HepG2 (cell line): Measurements from ENCODE around the gene SLC43A1. TPM values are rescaled to one million over a fixed set of nuclear protein-coding genes. Genes with fewer than 3 reads are reported as not detected.

ENCODE experiments used
- CENPT ChIP-seq: sonication (generic); formaldehyde crosslinking; IDR thresholded peaks from 2 replicates; pipeline ENCODE4 v1.8.0; 2022; ENCODE audit warnings: low read depth, mild to moderate bottlenecking, moderate library complexity, missing genetic modification reagents
- CENPX ChIP-seq: sonication (generic); formaldehyde crosslinking; IDR thresholded peaks from 2 replicates; pipeline ENCODE4 v1.9.0; 2021; ENCODE audit warnings: mild to moderate bottlenecking, missing genetic modification reagents, moderate library complexity
- EEA1 ChIP-seq: sonication (generic); formaldehyde crosslinking; IDR thresholded peaks from 2 replicates; pipeline ENCODE4 v1.5.1; 2020; ENCODE audit warnings: mild to moderate bottlenecking, missing genetic modification reagents, borderline replicate concordance
- HNRNPL ChIP-seq: fragments of 200-400 bp; formaldehyde crosslinking; IDR thresholded peaks from 2 replicates; pipeline ENCODE4 v1.6.1; 2017; ENCODE audit warnings: mild to moderate bottlenecking, low read depth, low read length
- NPAS2 ChIP-seq: sonication (generic); formaldehyde crosslinking; IDR thresholded peaks from 2 replicates; pipeline ENCODE4 v1.8.0; 2022; ENCODE audit warnings: mild to moderate bottlenecking, missing genetic modification reagents, borderline replicate concordance
- PAF1 ChIP-seq: IDR thresholded peaks from 2 replicates; pipeline ENCODE4 v1.6.1; 2016; ENCODE audit warnings: missing genetic modification reagents, missing compliant biosample characterization
- PHF21A ChIP-seq: sonication (generic); formaldehyde crosslinking; IDR thresholded peaks from 2 replicates; pipeline ENCODE4 v1.5.0; 2020; ENCODE audit warnings: mild to moderate bottlenecking, missing genetic modification reagents
- SAFB2 ChIP-seq: sonication (generic); formaldehyde crosslinking; IDR thresholded peaks from 2 replicates; pipeline ENCODE4 v1.5.1; 2020; ENCODE audit warnings: missing genetic modification reagents, low read depth, mild to moderate bottlenecking, borderline replicate concordance
- TBX2 ChIP-seq: sonication (generic); formaldehyde crosslinking; IDR thresholded peaks from 2 replicates; pipeline ENCODE4 v1.5.0; 2020; ENCODE audit warnings: missing genetic modification reagents, mild to moderate bottlenecking, borderline replicate concordance
- YEATS2 ChIP-seq: sonication (generic); formaldehyde crosslinking; IDR thresholded peaks from 2 replicates; pipeline ENCODE4 v1.4.0; 2020; ENCODE audit warnings: missing genetic modification reagents, borderline replicate concordance
- ZFP82 ChIP-seq: sonication (generic); formaldehyde crosslinking; IDR thresholded peaks from 2 replicates; pipeline ENCODE4 v1.5.1; 2020; ENCODE audit warnings: mild to moderate bottlenecking, missing genetic modification reagents, borderline replicate concordance
- ZNF432 ChIP-seq: sonication (generic); formaldehyde crosslinking; IDR thresholded peaks from 2 replicates; pipeline ENCODE4 v1.5.0; 2020; ENCODE audit warnings: missing genetic modification reagents, mild to moderate bottlenecking, borderline replicate concordance
- ZNF605 ChIP-seq: sonication (generic); formaldehyde crosslinking; IDR thresholded peaks from 2 replicates; pipeline ENCODE4 v1.8.0; 2022; ENCODE audit warnings: mild to moderate bottlenecking, missing genetic modification reagents
- polyA plus RNA-seq, 8 experiments: library from polyadenylated mRNA; depleted of rRNA in 3 of 8; stranded (reverse) in 7 of 8; unstranded in 1 of 8; fragments of >200 nt; fragmentation: Illumina TruSeq in 4 of 8; extraction: Trizol in 4 of 8; gene quantifications; 2 replicates each; pipeline versions ENCODE4 v1.2.1 to v1.2.3, GENCODE V29; 2011 to 2016; ENCODE audit warnings: low read depth in 4 of 8, missing spikeins in 1 of 8, mixed read lengths in 1 of 8; ENCODE audit not compliant: insufficient read depth in 1 of 8
- total RNA-seq, 5 experiments: library from RNA; depleted of rRNA; stranded (reverse); fragments of >200 nt; fragmentation: Illumina TruSeq; extraction: Trizol; gene quantifications; 2 replicates each; pipeline ENCODE4 v1.2.3, GENCODE V29; 2016; ENCODE audit warnings: low read depth in 1 of 5
- TF ChIP-seq, protein P1 (sequence below), 2 experiments: fragments of 450-650 bp in 1 of 2; sonication (generic) in 1 of 2; formaldehyde crosslinking in 1 of 2; IDR thresholded peaks; 2 replicates each; pipeline versions ENCODE4 v1.6.1 to v1.8.0; 2016 to 2022; ENCODE audit warnings: antibody characterized with exemption in 1 of 2, mild to moderate bottlenecking in 1 of 2, missing genetic modification reagents in 1 of 2
- TF ChIP-seq, protein P2 (sequence below): fragments of 450-650 bp; IDR thresholded peaks from 2 replicates; pipeline ENCODE4 v1.6.1; 2017; ENCODE audit warnings: mild to moderate bottlenecking
- TF ChIP-seq, protein P3 (sequence below): IDR thresholded peaks from 2 replicates; pipeline ENCODE4 v1.6.1; 2016; ENCODE audit warnings: missing genetic modification reagents, missing compliant biosample characterization

The SLC43A1 gene
- total and polyA plus RNA-seq, 2 of the 13 experiments (the other 11 are each of a cell fraction or from before 2014, with no cell fraction given), result 72.3 to 87.6 TPM

DNA sequence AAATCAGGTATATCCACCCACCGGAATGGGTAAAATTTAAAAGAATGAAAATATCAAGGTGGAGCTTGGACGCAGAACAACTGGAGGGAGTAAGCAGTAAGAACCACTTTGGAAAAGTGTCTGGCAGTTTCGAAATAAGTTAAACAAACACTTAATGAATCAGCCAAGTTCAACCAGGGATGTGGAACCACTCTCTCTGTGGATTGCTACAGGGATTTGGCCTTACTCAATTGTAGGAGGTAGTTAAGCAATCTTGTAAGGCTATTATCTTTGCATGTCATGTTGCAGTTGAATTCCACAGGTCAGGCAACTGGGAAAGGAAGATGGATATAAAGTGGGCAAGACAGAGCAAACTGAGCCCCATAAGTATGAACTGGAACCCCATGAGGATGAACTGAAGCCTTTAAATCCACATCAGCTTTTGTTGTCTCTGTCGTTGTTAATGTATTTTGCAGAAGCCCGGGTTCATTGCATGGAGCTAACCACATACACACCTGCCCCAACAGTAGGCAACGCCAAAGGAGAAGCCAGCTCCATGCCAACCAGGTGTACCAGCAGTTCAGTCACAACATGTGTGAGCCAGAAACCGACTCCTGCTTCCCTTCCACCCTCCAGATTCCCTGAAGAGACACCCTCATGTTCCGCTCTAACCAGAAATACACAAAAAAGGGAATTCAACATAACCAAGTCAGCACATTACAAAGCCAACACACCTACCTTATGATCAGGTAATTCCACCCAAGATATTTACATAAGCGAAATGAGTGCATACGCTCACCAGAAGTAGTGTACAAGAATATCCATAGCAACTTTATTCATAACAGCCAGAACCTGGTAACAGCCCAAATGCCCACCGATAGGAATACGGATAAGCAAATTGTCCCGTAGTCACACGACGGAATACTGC, 80.6 kb downstream of the SLC43A1 start (continued):
- TF ChIP-seq, protein P1, sequence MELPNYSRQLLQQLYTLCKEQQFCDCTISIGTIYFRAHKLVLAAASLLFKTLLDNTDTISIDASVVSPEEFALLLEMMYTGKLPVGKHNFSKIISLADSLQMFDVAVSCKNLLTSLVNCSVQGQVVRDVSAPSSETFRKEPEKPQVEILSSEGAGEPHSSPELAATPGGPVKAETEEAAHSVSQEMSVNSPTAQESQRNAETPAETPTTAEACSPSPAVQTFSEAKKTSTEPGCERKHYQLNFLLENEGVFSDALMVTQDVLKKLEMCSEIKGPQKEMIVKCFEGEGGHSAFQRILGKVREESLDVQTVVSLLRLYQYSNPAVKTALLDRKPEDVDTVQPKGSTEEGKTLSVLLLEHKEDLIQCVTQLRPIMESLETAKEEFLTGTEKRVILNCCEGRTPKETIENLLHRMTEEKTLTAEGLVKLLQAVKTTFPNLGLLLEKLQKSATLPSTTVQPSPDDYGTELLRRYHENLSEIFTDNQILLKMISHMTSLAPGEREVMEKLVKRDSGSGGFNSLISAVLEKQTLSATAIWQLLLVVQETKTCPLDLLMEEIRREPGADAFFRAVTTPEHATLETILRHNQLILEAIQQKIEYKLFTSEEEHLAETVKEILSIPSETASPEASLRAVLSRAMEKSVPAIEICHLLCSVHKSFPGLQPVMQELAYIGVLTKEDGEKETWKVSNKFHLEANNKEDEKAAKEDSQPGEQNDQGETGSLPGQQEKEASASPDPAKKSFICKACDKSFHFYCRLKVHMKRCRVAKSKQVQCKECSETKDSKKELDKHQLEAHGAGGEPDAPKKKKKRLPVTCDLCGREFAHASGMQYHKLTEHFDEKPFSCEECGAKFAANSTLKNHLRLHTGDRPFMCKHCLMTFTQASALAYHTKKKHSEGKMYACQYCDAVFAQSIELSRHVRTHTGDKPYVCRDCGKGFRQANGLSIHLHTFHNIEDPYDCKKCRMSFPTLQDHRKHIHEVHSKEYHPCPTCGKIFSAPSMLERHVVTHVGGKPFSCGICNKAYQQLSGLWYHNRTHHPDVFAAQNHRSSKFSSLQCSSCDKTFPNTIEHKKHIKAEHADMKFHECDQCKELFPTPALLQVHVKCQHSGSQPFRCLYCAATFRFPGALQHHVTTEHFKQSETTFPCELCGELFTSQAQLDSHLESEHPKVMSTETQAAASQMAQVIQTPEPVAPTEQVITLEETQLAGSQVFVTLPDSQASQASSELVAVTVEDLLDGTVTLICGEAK (IDR thresholded peaks at IDR 0.05), result no peak
- TF ChIP-seq, protein P1 (CRISPR knock-in tag; IDR thresholded peaks at IDR 0.05), result no peak; the same call in 1 of the 2 replicates
- no peak for TF ChIP-seq CENPX (CRISPR knock-in tag)
- no peak for TF ChIP-seq ZFP82 (CRISPR knock-in tag)
- TF ChIP-seq ZNF432 (CRISPR knock-in tag), result no peak
- TF ChIP-seq YEATS2, result peak; percentile 45; the same call in 1 of the 2 replicates
- no peak for TF ChIP-seq CENPT (CRISPR knock-in tag)
- TF ChIP-seq EEA1 (CRISPR knock-in tag), result no peak
- TF ChIP-seq HNRNPL, result no peak
- TF ChIP-seq PHF21A (CRISPR knock-in tag), result peak; percentile 71; the same call in 1 of the 2 replicates
- TF ChIP-seq, protein P2, sequence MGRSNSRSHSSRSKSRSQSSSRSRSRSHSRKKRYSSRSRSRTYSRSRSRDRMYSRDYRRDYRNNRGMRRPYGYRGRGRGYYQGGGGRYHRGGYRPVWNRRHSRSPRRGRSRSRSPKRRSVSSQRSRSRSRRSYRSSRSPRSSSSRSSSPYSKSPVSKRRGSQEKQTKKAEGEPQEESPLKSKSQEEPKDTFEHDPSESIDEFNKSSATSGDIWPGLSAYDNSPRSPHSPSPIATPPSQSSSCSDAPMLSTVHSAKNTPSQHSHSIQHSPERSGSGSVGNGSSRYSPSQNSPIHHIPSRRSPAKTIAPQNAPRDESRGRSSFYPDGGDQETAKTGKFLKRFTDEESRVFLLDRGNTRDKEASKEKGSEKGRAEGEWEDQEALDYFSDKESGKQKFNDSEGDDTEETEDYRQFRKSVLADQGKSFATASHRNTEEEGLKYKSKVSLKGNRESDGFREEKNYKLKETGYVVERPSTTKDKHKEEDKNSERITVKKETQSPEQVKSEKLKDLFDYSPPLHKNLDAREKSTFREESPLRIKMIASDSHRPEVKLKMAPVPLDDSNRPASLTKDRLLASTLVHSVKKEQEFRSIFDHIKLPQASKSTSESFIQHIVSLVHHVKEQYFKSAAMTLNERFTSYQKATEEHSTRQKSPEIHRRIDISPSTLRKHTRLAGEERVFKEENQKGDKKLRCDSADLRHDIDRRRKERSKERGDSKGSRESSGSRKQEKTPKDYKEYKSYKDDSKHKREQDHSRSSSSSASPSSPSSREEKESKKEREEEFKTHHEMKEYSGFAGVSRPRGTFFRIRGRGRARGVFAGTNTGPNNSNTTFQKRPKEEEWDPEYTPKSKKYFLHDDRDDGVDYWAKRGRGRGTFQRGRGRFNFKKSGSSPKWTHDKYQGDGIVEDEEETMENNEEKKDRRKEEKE, result no peak
- TF ChIP-seq, protein P3, sequence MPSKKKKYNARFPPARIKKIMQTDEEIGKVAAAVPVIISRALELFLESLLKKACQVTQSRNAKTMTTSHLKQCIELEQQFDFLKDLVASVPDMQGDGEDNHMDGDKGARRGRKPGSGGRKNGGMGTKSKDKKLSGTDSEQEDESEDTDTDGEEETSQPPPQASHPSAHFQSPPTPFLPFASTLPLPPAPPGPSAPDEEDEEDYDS, result no peak
- TF ChIP-seq TBX2 (CRISPR knock-in tag), result peak; percentile 89
- TF ChIP-seq SAFB2 (CRISPR knock-in tag), result no peak
- TF ChIP-seq PAF1, result no peak
- TF ChIP-seq ZNF605 (CRISPR knock-in tag), result no peak
- no peak for TF ChIP-seq NPAS2 (CRISPR knock-in tag)
